ENCODE data around the gene DCT.

The DCT gene

GRCh38 chr13:94444826-94445225, 34.7 kb downstream of the DCT start:
- DNase-seq, result no peak

GRCh38 chr13:94435604-94436226, 43.8 kb downstream of the DCT start:
- no peak for DNase-seq

- DNase-seq, result no peak
Observed at GRCh38 chr13:94433055-94433961, 46.2 kb downstream of the DCT start.

GRCh38 chr13:94431987-94432386, 47.5 kb downstream of the DCT start:
- no peak for DNase-seq

- DNase-seq, result no peak
Observed at GRCh38 chr13:94431574-94431973, 47.9 kb downstream of the DCT start.

GRCh38 chr13:94427313-94427953, 52.0 kb downstream of the DCT start:
- DNase-seq, result no peak

GRCh38 chr13:94419925-94420305, 59.6 kb downstream of the DCT start:
- DNase-seq, result no peak

- peak; percentile 30 for DNase-seq
Observed at GRCh38 chr13:94419304-94419924, 60.1 kb downstream of the DCT start.

GRCh38 chr13:94417294-94417693, 62.2 kb downstream of the DCT start:
- no peak for DNase-seq

GRCh38 chr13:94416454-94417080, 62.9 kb downstream of the DCT start:
- no peak for DNase-seq

- no peak for DNase-seq
Observed at GRCh38 chr13:94415500-94416237, 63.8 kb downstream of the DCT start.

- no peak for DNase-seq
Observed at GRCh38 chr13:94414708-94415107, 64.8 kb downstream of the DCT start.

- DNase-seq, result no peak
Observed at GRCh38 chr13:94414141-94414540, 65.3 kb downstream of the DCT start.

GRCh38 chr13:94413598-94413944, 65.9 kb downstream of the DCT start:
- no peak for DNase-seq

GRCh38 chr13:94412870-94413597, 66.4 kb downstream of the DCT start:
- DNase-seq, result no peak

GRCh38 chr13:94411747-94412146, 67.7 kb downstream of the DCT start:
- no peak for DNase-seq

- DNase-seq, result no peak
Observed at GRCh38 chr13:94408314-94409036, 71.0 kb downstream of the DCT start.

GRCh38 chr13:94400874-94401273, 78.6 kb downstream of the DCT start:
- no peak for DNase-seq

- DNase-seq, result no peak
Observed at GRCh38 chr13:94399812-94400211, 79.7 kb downstream of the DCT start.

- DNase-seq, result no peak
Observed at GRCh38 chr13:94395860-94396259, 83.6 kb downstream of the DCT start.

- DNase-seq, result no peak
Observed at GRCh38 chr13:94394723-94395122, 84.8 kb downstream of the DCT start.
